ENCODE results near the gene AURKA.

DNA sequence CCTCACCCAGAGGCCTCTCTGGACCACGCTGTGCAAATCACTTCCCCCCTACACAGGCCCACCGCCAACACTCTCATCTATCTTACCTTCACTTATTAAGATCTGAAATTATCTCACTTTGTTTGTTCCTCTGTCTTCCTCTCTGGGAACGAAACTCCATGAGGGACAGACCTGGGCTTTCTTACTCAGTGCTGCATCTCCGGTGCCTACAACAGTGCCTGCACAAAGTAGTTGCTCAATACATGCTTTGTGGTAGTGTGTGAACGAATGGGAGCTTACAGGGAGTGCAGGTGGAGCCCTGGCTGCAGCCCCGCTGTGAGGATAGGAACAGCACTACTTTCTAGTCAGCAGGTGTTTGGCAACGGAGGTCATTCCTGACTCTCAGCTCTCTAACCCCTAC is 25.4 kb upstream of the AURKA start:
- TF ChIP-seq, protein P1, sequence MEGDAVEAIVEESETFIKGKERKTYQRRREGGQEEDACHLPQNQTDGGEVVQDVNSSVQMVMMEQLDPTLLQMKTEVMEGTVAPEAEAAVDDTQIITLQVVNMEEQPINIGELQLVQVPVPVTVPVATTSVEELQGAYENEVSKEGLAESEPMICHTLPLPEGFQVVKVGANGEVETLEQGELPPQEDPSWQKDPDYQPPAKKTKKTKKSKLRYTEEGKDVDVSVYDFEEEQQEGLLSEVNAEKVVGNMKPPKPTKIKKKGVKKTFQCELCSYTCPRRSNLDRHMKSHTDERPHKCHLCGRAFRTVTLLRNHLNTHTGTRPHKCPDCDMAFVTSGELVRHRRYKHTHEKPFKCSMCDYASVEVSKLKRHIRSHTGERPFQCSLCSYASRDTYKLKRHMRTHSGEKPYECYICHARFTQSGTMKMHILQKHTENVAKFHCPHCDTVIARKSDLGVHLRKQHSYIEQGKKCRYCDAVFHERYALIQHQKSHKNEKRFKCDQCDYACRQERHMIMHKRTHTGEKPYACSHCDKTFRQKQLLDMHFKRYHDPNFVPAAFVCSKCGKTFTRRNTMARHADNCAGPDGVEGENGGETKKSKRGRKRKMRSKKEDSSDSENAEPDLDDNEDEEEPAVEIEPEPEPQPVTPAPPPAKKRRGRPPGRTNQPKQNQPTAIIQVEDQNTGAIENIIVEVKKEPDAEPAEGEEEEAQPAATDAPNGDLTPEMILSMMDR (IDR thresholded peaks at IDR 0.05; ENCODE audit: borderline replicate concordance, extremely low read depth, low read length, poor library complexity, severe bottlenecking), result no peak
- TF ChIP-seq EZH2 (IDR thresholded peaks at IDR 0.05; ENCODE audit: borderline replicate concordance, low read depth, low read length, severe bottlenecking), result no peak

Data from DND-41 (cell line).